SK-N-SH treated with all-trans-retinoic acid at 6 μM for 48 hours (cell line): Measurements from ENCODE around the gene SHANK3.

Experiments used
- ATAC-seq: fragments of 200-7000 bp; cut with Tn5 transposase; 3 replicates; pipeline ENCODE4 v1.9.1; 2020; ENCODE audit warnings: mild to moderate bottlenecking, moderate library complexity
- ARNTL ChIP-seq: fragments of 450-650 bp; formaldehyde crosslinking; IDR thresholded peaks from 2 replicates; pipeline ENCODE4 v1.5.0; 2020; ENCODE audit warnings: low read depth, mild to moderate bottlenecking, moderate library complexity, borderline replicate concordance
- CREB5 ChIP-seq: fragments of 250-450 bp; sonication (Bioruptor Pico); IDR thresholded peaks from 2 replicates; pipeline ENCODE4 v1.5.1; 2020; ENCODE audit warnings: low read depth, mild to moderate bottlenecking, moderate library complexity
- CSDC2 ChIP-seq: fragments of 250-450 bp; sonication (Bioruptor Pico); IDR thresholded peaks from 2 replicates; pipeline ENCODE4 v1.5.0; 2020; ENCODE audit warnings: mild to moderate bottlenecking, moderate library complexity
- ESRRG ChIP-seq: fragments of 250-450 bp; sonication (Bioruptor Pico); IDR thresholded peaks from 2 replicates; pipeline ENCODE4 v1.6.1; 2021; ENCODE audit warnings: mild to moderate bottlenecking
- GLIS3 ChIP-seq: fragments of 250-450 bp; sonication (Bioruptor Pico); IDR thresholded peaks from 2 replicates; pipeline ENCODE4 v1.5.0; 2020; ENCODE audit warnings: mild to moderate bottlenecking, moderate library complexity
- ISL1 ChIP-seq: fragments of 250-450 bp; sonication (Bioruptor Pico); IDR thresholded peaks from 2 replicates; pipeline ENCODE4 v2.1.2; 2022; ENCODE audit warnings: mild to moderate bottlenecking, moderate library complexity
- OSR1 ChIP-seq: fragments of 250-450 bp; sonication (Bioruptor Pico); IDR thresholded peaks from 2 replicates; pipeline ENCODE4 v1.8.0; 2022; ENCODE audit warnings: moderate library complexity, mild to moderate bottlenecking, inconsistent platforms
- PPARA ChIP-seq: fragments of 250-450 bp; sonication (Bioruptor Pico); IDR thresholded peaks from 2 replicates; pipeline ENCODE4 v1.5.0; 2020; ENCODE audit warnings: mild to moderate bottlenecking, borderline replicate concordance
- SNAI2 ChIP-seq: fragments of 250-450 bp; sonication (Bioruptor Pico); IDR thresholded peaks from 2 replicates; pipeline ENCODE4 v1.5.0; 2020; ENCODE audit warnings: mild to moderate bottlenecking, moderate library complexity
- TCF4 ChIP-seq: fragments of 250-450 bp; sonication (Bioruptor Pico); IDR thresholded peaks from 2 replicates; pipeline ENCODE4 v1.8.0; 2021; ENCODE audit warnings: mild to moderate bottlenecking, moderate library complexity, borderline replicate concordance
- TOX ChIP-seq: fragments of 250-450 bp; sonication (Bioruptor Pico); IDR thresholded peaks from 2 replicates; pipeline ENCODE4 v1.8.0; 2021; ENCODE audit warnings: mild to moderate bottlenecking, moderate library complexity, borderline replicate concordance
- ZFP3 ChIP-seq: fragments of 250-450 bp; sonication (Bioruptor Pico); IDR thresholded peaks from 2 replicates; pipeline ENCODE4 v1.5.0; 2020; ENCODE audit warnings: mild to moderate bottlenecking, moderate library complexity
- ZFP30 ChIP-seq: fragments of 450-650 bp; formaldehyde crosslinking; IDR thresholded peaks from 2 replicates; pipeline ENCODE4 v1.5.0; 2022; ENCODE audit warnings: mild to moderate bottlenecking, moderate library complexity
- ZNF70 ChIP-seq: fragments of 450-650 bp; formaldehyde crosslinking; IDR thresholded peaks from 2 replicates; pipeline ENCODE4 v1.5.0; 2020; ENCODE audit warnings: mild to moderate bottlenecking, moderate library complexity
- ZNF8 ChIP-seq: fragments of 450-650 bp; formaldehyde crosslinking; IDR thresholded peaks from 2 replicates; pipeline ENCODE4 v1.5.0; 2020; ENCODE audit warnings: mild to moderate bottlenecking, moderate library complexity
- TF ChIP-seq, protein P1 (sequence below): fragments of 250-450 bp; sonication (Bioruptor Pico); IDR thresholded peaks from 2 replicates; pipeline ENCODE4 v1.5.1; 2021; ENCODE audit warnings: mild to moderate bottlenecking, moderate library complexity
- TF ChIP-seq, protein P2 (sequence below): fragments of 250-450 bp; sonication (Bioruptor Pico); IDR thresholded peaks from 2 replicates; pipeline ENCODE4 v1.5.0; 2020; ENCODE audit warnings: mild to moderate bottlenecking, moderate library complexity

The SHANK3 gene

GRCh38 chr22:50671641-50672040 lies 982 bp upstream of the SHANK3 start (continued):
- TF ChIP-seq SNAI2 (CRISPR knock-in tag) (no peak), GLIS3 (CRISPR knock-in tag) (no peak), ZFP30 (CRISPR knock-in tag) (no peak), CSDC2 (CRISPR knock-in tag) (no peak), ARNTL (CRISPR knock-in tag) (no peak)
- TF ChIP-seq, all 23 proteins: peak for 0

DNA sequence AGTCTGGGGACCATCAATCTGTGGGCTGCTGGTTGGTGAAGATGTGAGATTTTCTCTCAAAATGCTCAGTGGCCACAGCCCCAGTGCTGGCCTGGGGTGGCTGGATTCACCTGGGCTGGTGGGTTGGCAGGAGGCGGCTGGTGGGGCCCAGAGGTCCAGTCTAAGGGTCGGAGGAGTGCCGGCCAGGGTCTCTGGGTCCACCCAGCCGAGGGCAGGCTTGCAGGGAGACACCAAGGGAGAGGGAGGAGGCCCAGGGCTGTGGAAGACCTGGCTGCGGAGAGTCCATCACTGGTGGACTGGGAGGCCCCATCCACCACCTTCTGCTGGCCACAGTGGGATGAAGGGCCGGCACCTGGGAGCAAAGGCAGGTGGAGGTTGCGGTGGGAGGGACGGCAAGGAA lies 582 bp upstream of the SHANK3 start:
- ATAC-seq, result no peak
- TF ChIP-seq PPARA (CRISPR knock-in tag), result no peak
- no peak for TF ChIP-seq TOX
- TF ChIP-seq ESRRG (CRISPR knock-in tag), result no peak
- no peak for TF ChIP-seq ZFP30 (CRISPR knock-in tag)
- TF ChIP-seq, protein P1, sequence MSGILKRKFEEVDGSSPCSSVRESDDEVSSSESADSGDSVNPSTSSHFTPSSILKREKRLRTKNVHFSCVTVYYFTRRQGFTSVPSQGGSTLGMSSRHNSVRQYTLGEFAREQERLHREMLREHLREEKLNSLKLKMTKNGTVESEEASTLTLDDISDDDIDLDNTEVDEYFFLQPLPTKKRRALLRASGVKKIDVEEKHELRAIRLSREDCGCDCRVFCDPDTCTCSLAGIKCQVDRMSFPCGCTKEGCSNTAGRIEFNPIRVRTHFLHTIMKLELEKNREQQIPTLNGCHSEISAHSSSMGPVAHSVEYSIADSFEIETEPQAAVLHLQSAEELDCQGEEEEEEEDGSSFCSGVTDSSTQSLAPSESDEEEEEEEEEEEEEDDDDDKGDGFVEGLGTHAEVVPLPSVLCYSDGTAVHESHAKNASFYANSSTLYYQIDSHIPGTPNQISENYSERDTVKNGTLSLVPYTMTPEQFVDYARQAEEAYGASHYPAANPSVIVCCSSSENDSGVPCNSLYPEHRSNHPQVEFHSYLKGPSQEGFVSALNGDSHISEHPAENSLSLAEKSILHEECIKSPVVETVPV (CRISPR knock-in tag), result no peak
- TF ChIP-seq ZNF70 (CRISPR knock-in tag), result no peak
- no peak for TF ChIP-seq ZNF8 (CRISPR knock-in tag)
- TF ChIP-seq CREB5, result no peak
- TF ChIP-seq ZFP3 (CRISPR knock-in tag), result no peak
- TF ChIP-seq, protein P2, sequence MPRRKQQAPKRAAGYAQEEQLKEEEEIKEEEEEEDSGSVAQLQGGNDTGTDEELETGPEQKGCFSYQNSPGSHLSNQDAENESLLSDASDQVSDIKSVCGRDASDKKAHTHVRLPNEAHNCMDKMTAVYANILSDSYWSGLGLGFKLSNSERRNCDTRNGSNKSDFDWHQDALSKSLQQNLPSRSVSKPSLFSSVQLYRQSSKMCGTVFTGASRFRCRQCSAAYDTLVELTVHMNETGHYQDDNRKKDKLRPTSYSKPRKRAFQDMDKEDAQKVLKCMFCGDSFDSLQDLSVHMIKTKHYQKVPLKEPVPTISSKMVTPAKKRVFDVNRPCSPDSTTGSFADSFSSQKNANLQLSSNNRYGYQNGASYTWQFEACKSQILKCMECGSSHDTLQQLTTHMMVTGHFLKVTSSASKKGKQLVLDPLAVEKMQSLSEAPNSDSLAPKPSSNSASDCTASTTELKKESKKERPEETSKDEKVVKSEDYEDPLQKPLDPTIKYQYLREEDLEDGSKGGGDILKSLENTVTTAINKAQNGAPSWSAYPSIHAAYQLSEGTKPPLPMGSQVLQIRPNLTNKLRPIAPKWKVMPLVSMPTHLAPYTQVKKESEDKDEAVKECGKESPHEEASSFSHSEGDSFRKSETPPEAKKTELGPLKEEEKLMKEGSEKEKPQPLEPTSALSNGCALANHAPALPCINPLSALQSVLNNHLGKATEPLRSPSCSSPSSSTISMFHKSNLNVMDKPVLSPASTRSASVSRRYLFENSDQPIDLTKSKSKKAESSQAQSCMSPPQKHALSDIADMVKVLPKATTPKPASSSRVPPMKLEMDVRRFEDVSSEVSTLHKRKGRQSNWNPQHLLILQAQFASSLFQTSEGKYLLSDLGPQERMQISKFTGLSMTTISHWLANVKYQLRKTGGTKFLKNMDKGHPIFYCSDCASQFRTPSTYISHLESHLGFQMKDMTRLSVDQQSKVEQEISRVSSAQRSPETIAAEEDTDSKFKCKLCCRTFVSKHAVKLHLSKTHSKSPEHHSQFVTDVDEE (CRISPR knock-in tag), result no peak
- no peak for TF ChIP-seq GLIS3 (CRISPR knock-in tag)
- no peak for TF ChIP-seq ARNTL (CRISPR knock-in tag)

DNA sequence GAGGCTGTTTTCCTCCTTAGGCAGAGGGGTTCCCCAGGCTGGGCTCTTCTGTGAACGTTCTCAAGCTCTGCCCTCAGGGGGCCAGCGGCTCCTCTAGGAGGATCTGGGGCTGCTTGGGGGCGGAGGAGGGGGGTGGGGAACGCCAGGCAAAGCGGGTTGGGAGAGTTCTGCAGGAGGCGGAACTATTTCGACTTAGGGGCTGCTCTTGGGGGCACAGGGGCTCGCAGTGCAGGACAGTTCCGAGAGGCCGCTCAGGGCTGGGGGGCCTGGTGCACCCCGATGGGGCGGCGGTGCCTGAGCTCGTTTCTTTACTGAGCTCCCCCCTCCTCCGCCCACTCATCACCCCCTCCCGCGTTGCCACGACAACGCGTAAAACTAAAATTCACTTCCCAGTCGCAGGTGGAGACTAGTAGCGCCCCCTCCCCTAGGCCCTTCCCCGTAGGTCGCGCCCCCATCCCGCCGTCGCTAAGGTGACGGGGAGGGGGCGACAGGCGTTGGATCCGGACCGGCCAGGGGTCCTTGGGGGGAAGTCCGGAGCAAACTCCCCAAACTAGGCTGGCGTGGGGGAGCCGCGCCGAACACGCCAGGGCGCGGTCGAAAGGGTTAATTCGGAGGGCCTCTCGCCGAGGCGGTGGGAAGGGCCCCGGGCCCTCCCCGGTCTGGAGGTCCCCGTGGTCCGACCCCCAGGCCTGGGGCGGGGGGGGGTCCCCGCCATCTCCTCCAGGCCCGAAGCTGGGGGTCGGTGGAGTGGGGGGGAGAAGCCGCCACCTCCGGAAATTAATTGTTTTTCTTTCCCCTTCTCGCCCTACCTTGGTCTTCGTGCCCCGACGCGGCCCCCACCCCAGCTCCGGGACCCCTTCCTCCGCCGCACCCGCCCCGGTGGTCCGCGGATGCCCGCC lies 857 bp downstream of the SHANK3 start:
- no peak for TF ChIP-seq ZNF70 (CRISPR knock-in tag)
- no peak for TF ChIP-seq TCF4
- TF ChIP-seq ARNTL (CRISPR knock-in tag), result no peak
- TF ChIP-seq, protein P2 (CRISPR knock-in tag), result no peak
- no peak for TF ChIP-seq SNAI2 (CRISPR knock-in tag)
- TF ChIP-seq OSR1 (CRISPR knock-in tag), result no peak
- TF ChIP-seq CSDC2 (CRISPR knock-in tag), result no peak
- TF ChIP-seq PPARA (CRISPR knock-in tag), result no peak
- no peak for TF ChIP-seq TOX
- no peak for TF ChIP-seq ESRRG (CRISPR knock-in tag)
- no peak for TF ChIP-seq ISL1 (CRISPR knock-in tag)
- TF ChIP-seq ZFP3 (CRISPR knock-in tag), result no peak
- TF ChIP-seq CREB5, result no peak
- TF ChIP-seq GLIS3 (CRISPR knock-in tag), result no peak

More for the DNA sequence above, 857 bp downstream of the SHANK3 start:
- no peak for ATAC-seq
